CD1c-positive myeloid dendritic cell (primary cell): ENCODE data around the gene MYLK4.

Experiments
- DNase-seq: peaks from one replicate; pipeline ENCODE4 v3.0.0-alpha.2; 2016; ENCODE audit errors: extremely low spot score

MYLK4 gene

DNA sequence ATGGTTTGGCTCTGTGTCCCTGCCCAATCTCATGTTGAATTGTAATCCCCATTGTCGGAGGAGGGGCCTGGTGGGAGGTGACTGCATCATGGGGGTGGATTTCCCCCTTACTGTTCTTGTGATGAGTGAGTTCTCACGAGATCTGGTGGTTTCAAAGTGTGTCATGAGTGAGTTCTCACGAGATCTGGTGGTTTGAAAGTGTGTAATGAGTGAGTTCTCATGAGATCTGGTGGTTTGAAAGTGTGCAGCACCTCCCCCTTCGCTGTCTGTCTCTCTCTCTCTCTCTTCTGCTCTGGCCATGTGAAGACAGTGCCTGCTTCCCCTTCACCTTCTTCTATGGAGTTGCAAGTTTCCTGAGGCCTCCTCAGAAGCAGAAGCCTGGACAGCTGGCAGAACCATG lies 87.6 kb downstream of the MYLK4 start:
- DNase-seq = peak; percentile 68

DNA sequence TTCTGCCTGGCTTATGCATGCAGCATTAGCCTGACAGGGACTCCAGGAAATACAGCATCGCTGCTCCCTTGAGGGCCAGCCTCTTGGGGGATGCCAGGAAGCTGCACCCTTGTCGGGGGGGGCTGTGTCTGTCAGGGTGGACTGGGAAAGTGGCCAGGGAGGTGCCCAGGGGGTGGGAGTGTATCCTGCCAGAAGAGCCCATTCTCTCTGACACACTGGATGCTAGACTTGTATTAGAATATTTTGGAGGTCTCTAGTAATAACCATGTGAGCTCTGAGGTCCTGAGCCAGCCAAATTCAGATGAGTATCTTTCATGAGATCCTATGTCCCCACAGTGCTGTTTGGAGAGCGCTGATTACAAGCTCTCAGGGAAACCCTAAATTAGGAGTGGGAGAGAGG lies 89.1 kb downstream of the MYLK4 start:
- DNase-seq = no peak

DNA sequence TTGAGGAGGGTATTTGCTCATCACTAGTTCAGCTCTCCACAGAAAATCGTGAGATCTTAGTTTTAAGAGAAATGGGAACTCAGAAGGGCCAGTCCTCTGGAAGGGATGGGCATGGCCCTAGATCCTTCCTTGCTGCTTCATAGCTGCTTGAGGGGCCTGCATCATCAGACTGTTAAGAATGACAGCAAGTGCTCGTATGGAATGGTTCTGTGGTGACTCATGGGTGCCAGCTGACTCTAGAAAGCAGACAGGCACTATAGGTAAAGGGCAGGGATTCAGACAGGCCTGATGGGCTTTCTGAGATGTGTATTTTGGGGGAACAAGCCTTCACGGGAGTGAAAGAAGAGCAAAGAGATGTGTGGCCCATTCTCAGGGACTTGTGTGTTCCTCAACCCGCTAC lies 90.8 kb downstream of the MYLK4 start:
- no peak for DNase-seq

DNA sequence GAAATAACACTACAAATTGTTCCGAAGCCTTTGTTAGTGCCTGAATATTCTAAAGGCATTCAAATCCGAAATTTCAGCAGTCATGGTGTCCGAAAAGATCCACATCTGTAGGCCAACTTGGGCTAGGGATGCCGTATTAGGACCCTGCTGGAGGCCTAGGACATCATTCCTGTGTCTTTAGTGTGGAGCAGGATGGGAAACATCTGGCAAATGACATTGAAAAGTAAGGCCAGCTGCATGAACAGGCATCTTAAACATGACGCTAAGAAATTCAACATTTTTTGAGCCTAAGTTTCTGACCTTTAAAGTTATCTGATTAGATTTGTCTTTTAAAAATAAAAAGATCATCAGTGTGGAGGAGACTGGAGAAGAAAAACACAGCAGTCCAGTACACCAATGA lies 91.3 kb downstream of the MYLK4 start:
- DNase-seq = no peak

DNA sequence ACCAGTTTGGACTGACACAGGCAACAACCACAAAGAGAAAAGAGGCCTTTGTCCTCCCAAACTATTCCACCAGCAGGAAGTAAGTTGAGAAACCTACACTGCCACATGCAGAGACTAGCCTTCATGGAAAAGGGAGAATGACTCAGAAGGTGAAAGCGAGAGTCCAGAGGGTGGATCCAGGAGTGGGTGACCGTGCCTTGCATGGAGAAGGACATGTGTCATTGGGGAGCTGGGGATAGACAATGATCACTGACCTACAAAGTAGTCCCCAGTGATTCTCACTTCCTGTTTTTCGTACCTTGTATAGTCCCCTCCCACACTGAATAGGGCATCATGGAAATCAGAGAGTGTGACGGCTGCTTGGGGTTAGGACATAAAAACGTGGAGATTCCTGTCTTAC lies 91.9 kb downstream of the MYLK4 start:
- peak; percentile 88 for DNase-seq

DNA sequence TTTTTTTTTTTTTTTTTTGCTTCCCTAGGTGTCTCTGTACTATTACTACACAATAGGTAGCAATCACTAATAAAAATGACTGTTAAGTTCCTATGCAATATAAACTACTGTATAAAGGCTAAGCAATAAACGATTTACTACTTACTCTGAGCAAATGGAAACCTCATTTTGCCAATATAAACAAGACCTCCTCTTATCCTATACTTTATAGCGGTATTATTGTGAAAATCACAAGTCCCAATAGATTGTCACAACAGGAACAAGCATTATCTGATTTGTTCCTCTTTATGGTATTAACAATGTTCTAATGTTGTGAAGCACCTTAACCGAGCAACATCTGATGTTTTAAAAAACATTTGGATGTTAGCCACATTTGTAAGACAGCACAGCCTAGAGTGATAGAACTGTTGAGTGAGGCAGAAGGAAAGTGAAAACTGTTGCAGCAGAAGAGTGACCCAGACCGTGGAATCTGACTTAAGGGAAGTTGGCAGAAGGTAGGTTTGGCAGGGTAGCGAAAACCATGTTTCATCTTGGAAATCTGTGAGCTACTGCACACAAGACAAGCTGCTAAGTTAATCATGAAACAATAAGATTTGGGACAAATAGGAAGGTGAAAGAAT lies 94.2 kb downstream of the MYLK4 start:
- peak; percentile 9 for DNase-seq

DNA sequence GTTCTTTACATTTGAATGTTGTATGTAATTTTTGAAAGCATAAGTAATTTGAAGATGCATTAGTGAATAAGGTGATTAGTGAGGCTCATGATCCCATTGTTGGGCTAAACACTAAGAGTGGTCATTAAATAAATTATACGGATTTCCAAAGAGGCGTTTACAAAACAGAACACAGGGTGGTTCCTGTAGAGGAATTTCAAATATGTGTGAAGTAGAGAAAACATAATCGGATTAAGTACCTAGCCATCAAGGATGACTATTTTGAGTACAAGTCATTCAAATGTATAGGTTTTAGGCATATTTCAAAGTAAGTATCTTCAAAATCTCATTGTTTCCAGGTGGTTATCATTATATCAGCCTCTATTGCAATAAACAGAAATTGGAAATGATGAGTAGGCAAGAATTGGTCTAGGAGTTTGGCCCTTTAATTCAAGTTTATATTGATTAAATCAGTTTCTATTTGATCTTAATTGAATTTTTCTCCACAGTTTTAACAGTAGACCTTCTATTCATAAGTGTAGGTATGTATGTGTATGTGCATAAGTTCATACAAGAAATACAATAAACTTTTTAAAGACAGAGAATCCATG lies 94.8 kb downstream of the MYLK4 start:
- DNase-seq = no peak

DNA sequence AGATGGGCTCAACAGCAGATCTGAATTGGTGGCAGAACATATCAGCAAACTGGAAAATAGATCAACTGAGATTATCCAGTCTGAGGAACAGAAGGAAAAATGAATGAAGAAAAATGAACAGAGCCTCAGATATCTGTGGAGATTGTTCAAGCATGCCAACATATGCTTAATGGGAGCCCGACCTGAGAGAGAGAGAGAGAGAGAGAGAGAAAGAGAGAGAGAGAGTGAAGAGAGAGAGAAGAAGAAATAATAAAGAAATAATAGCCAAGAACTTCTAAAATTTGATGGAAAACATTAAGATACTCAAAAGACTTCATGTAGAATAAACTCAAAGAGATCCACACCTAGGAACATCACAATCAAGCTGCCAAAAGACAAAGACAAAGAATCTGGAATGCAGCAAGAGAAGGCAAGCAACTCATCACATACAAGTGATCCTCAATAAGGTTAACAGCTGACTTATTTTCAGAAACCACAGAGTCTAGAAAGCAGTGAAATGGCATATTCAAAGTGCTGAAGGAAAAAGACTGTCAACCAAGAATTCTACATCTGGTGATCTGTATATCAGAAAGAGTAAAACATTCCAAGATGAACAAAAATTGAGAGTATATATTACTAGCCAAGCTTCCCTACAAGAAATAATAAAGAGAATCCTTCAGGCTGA lies 97.2 kb downstream of the MYLK4 start:
- DNase-seq = no peak

DNA sequence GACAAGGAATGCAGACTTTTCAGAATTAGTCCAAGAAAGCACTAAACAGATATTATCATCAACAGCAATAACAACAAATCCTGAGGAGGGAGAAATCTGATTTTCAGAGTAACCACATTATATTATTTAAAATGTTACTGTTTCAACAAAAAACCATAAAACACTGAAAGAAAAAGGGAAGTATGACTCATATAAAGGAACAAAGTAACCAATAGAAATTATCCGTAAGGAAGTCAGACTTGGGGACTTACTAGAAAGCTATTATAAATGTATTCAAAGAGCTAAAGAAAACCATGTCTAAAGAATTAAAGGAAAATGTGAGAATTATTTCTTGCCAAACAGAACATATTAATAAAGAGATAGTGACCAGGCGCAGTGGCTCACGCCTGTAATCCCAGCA lies 98.1 kb downstream of the MYLK4 start:
- peak; percentile 54 for DNase-seq

DNA sequence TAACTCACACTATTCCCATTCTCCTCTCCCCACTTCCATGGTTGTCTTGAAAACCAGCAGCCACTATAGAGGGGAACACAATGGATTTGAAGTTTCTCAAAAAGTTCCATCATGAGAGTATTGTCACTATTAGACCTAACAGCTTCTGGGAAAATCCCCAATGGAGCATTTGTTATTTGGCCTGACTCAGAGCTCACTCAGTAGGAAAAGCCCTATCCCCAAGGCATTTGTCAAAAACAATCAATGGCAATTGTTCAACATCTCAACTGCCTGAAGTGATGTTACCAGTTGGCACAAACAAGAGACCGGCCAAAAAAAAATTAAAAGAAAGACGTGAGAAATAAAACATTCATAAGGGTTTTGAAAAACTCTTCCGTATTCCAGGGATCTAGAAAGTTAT lies 98.8 kb downstream of the MYLK4 start:
- no peak for DNase-seq

DNA sequence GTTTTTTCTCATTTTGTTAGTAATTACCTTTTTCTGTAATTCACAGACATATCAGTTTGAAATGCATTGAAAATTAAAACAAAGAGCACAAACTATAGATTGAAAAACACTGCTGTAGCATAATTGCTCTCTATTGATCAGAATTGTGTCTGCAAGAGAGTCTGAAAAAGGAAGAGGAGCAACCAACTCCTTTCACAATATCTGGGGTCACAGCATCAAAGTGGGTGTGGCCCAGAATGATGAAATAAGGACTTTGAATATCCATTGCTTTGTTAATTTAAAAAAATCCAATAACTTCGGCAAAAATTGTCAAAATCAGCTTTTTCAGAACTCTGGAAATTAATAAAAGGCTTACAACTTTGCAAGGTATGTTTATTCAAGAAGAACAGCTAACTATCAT lies 99.2 kb downstream of the MYLK4 start:
- peak; percentile 56 for DNase-seq

DNA sequence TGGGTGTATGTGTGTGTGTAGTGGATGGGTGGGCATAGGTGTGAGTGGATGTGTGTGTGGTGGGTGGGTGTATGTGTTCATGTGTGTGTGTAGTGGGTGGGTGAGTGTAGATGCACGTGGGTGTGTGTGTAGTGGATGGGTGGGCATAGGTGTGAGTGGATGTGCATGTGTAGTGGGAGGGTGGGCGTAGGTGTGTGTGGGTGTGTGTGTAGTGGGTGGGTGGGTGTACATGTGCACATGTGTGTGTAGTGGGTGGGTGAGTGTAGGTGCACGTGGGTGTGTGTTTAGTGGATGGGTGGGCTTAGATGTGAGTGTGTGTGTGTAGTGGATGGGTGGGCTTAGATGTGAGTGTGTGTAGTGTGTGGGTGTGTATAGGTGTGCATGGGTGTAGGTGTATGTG lies 104.4 kb downstream of the MYLK4 start:
- DNase-seq = no peak

DNA sequence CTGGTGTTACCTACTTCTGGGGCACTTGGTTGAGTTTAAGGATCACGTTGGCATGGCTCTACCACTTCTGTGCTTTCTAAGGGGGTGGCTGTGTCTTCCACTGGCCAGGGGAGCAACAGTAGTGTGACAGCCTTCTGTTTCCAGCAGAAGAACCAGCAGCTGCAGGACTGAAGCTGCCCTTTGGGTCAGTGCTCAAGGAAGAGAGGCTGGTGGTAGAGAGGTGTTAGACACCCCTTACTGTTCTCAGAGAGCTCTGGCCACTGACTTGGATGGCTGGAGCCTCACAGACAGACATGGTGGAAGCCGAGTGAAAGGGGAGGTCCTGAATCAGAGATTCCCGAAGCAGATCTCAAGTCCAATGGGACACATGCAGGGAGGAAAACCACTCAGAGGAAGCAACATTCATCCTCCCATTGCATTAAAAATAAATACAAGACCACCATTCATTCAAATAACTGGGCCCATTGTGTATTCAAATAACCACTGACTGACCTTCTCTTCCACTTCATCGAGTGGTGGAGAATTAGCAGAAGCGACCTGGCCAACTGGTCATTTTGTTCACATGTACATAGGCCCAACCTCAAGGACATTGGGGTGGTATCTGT lies 106.7 kb downstream of the MYLK4 start:
- no peak for DNase-seq

DNA sequence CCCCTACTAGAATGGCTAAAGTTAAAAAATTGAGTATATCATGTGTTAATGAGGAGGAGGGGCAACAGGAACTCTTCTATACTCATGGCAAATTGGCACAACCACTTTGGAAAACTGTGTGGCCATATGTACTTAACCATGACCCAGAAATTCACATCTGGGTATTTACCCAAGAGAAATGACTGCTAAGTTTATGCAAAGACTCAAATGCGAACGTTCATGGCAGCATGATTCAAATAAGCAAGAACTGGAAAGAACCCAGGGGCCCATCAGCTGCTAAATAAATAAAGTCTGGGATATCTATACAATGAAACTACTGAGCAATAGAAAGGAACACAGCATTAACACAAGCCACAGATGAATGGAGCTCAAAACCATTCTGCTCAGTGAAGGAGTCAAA lies 107.6 kb downstream of the MYLK4 start:
- DNase-seq = no peak

DNA sequence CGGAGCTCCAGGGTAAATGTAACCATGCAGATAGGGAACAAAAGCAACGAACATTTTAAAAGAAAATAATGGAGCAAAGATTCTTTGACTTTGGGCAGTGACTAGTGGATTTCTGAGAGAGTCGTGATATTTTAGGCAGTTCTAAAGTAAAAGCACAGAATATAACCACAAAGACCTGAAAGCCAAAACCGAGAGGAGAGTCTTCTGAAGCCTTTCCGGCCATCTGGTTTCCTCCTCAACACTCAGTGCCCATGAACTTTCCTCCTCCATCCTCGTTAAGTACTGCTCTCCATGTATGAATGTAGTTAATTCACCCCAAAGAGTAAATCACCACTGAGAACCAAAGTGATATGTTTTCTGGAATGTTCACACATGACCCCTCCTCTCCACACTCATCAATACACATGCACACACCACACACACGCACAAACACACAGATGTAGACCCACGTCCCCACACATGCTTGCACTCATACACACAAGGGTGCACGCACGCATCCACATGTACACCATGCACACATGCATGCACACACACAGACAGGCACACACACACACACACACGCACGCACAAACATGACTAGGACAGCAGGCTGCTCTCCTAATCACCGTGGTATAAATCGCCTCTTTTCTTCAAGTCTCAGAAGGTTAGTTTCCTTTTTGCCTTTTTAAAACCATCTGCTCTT lies 109.5 kb downstream of the MYLK4 start:
- DNase-seq = no peak

DNA sequence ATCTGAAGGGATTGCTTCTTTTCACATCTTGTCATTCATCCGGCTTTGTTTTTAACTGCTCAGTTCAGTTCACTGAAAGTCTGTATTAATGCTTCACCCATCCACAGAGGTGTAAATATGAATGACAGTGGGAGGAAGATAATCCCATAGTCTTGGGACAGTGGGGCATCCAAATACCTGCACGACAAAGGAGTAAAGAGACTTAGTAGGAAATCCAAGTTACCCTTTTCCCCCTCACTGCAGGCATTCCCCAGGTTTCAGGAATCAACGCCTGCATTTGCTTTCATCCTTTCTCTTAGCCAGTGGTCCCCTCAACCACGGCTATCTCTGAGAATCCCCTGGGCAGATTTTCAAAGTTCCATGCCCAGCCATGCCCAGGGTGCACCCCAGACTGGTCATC lies 110.2 kb downstream of the MYLK4 start:
- no peak for DNase-seq

DNA sequence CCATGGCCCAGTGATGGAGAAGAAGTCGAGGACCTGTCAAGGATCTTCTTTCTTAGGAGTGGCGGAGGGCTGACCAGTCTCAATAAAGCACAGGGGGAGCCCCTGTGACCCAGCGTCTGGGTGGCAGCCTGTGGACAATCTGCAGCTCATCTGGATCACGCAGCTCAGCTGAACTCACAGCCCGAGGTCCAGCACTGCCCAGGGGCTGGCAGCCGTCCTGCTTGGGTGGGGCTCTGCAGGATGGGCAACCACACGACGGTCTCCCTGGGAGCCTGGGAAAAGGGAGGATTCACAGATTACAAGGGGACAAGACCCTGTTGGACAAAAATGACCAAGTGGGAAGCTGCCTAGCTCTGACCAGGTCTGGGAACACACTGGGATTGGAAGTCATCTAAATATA lies 110.8 kb downstream of the MYLK4 start:
- DNase-seq = no peak

DNA sequence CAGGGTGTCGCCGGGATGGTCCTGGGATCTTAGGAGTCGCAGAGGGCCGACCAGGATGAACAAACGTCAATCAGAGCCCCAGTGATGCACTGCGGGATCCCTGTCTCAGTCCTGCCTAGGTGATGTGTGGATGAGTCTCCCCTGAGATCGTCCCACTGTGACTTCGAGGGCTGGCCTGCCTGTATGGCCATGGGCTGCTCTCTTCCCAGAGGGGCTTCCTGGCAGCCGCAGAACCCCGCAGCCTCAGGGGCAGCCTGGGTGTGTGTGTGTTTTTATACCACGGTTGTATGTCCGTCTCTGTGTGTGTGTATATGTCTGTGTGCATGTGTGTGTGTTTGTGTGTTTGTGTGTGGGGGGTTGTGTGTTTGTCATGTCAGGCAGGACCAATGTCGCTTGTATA lies 111.6 kb downstream of the MYLK4 start:
- DNase-seq = no peak

DNA sequence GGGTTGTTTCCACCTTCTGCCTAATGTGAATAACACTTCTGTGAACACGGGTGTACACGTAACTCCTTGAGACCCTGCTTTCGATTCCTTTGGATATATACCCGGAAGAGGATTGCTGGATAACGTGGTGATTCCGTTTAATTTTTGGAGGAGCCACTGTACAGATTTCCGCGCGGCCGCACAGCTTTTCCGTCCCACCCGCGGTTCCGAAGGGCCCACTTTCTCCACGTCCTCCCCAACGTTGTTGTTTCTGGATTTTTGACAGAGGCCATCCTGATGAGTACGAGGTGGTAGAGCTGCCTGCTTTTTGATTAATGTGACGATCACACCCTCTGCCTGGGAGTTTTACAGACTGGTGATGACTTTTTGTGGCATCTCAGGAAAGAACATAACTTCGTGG lies 114.0 kb downstream of the MYLK4 start:
- no peak for DNase-seq

DNA sequence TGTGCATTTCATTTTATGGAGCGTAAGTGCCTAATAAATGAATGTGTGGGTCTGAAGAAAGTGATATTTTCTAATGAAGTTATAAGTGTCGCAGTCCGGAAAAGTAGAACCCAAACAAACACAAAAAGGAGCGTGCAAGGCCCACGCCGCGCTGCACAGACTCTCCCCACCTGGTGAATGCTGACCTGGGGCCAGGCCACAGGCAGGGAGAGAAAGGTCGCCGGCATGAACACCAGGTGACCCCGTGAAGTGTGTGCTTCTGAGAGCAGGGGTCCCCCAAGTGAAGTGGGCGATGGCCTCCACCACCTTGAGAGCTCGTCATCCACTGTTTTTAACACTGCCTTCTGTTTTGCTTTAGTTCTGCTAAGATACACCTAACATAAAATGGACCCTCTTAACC lies 114.8 kb downstream of the MYLK4 start:
- no peak for DNase-seq

DNA sequence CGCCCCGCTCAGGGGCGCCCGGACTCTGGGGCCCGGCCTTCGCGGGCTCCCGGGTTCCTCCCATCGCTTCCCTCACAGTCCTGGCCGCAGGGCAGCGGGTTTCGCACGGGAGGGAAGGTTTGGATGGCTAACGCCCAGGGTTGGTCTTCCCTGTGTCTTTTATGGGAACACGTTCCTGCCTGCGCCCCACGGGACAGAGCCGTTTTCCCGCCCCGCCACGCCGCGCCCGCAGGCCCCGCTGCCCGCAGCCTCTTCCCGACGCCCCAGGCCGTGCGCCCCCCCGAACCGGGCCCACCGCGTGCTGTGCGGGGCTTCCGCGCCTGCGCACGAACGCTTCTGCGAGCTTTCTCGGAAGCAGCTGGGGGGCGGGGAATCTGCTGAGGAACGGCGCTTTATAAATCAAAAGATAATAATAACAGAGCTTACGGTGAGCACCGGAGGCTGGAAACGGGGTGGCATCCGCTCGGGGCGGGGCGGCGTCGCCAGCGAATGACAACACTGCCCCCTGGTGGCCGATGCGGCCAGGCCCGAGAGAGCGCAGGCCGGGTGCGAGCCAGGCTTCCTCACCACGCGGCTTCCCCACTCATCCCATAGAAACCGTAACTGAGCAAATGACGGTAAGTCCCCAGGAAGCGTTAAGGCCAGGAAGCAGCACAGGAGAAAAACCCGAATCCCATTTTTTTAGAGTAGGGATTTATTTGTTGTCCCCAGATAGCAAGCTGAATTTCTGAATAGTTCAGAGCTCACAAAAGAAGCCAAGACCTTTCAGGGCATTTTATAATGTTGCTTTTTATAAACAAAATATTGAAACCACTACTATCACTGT lies 116.4 kb downstream of the MYLK4 start:
- DNase-seq = peak; percentile 83

DNA sequence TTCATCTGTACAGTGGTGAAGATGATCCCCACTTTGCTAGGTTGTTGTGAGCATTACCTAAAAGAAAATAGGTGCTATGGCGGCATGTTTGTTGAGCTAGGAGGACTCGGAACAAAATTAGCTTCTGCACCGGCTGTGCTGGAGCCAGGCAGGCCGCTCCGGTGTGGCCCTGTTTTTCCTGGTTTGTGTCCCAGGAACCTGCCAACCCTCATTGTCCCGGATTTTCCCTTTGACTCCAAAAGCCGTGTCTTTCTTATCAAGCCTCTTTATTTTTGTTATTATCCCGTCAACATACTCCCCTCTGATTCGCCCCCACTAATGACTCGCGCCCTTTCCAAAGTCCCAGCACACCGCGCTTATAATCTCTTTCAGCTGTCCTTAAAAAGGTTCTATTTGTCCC lies 117.0 kb downstream of the MYLK4 start:
- DNase-seq = no peak
